H1 (cell line): ENCODE results near the gene ADAMTS17. TPM values are rescaled to one million over a fixed set of nuclear protein-coding genes. Genes with fewer than 3 reads are reported as not detected.
"Not testable (repeated sequence)": the region's sequence is repeated elsewhere in the genome, so short reads cannot be mapped to it uniquely, and the experiment has no call there.

Experiments used
- CTCF ChIA-PET: fragments of 300-600 bp; sonication (Branson Sonifier 250); formaldehyde crosslinking; loops from one replicate; lab custom pipeline; 2021; ENCODE audit not compliant: partially characterized antibody; lab: Charles Lee
- POLR2A ChIA-PET: fragments of 300-600 bp; sonication (Branson Sonifier 250); formaldehyde crosslinking; loops from one replicate; lab custom pipeline; 2021; ENCODE audit warnings: inconsistent platforms; ENCODE audit not compliant: partially characterized antibody; lab: Charles Lee
- DNase-seq, 2 experiments: peaks; one replicate each; pipeline versions ENCODE4 v3.0.0 to v3.0.0-alpha.2; 2010 to 2022; ENCODE audit warnings: low spot score in 2 of 2, low read depth in 1 of 2, mixed read lengths in 1 of 2
- FAIRE-seq: peaks from 2 replicates; lab custom pipeline; 2011; peaks lifted over from hg19 to GRCh38; lab: Jason Lieb, UNC
- H2AFZ ChIP-seq: 2 replicates; pipeline ENCODE4 v1.8.1; 2012; ENCODE audit warnings: low read length, inconsistent platforms
- H2AK5ac ChIP-seq: 2 replicates; pipeline ENCODE4 v1.6.1; 2013; ENCODE audit warnings: low read depth, low read length
- H2BK120ac ChIP-seq: replicated peaks from 2 replicates; pipeline ENCODE3; 2013; ENCODE audit warnings: low read depth, low read length, inconsistent platforms
- H2BK12ac ChIP-seq: 2 replicates; pipeline ENCODE4 v1.6.1; 2013; ENCODE audit warnings: low read depth, low read length
- H2BK15ac ChIP-seq: 2 replicates; pipeline ENCODE4 v1.6.1; 2013; ENCODE audit warnings: low read length
- H2BK20ac ChIP-seq: 2 replicates; pipeline ENCODE4 v1.6.1; 2013; ENCODE audit warnings: low read length
- H2BK5ac ChIP-seq: 2 replicates; pipeline ENCODE4 v1.6.1; 2013; ENCODE audit warnings: low read depth, low read length
- H3K14ac ChIP-seq: 2 replicates; pipeline ENCODE4 v1.6.1; 2013; ENCODE audit warnings: inconsistent platforms; ENCODE audit not compliant: insufficient read length
- H3K18ac ChIP-seq: 2 replicates; pipeline ENCODE4 v1.6.1; 2013; ENCODE audit warnings: low read length; ENCODE audit errors: extremely low read depth
- H3K23ac ChIP-seq: 2 replicates; pipeline ENCODE4 v1.6.1; 2013; ENCODE audit warnings: inconsistent platforms; ENCODE audit not compliant: insufficient read length
- H3K23me2 ChIP-seq: 2 replicates; pipeline ENCODE4 v1.6.1; 2013; ENCODE audit warnings: low read depth, low read length
- H3K27ac ChIP-seq: 2 replicates; pipeline ENCODE4 v1.6.1; 2011; ENCODE audit warnings: low read depth, low read length, inconsistent platforms
- H3K27me3 ChIP-seq, 4 experiments: replicated peaks in 1 of 4; 1 replicate in 1 of 4; 2 replicates in 3 of 4; pipeline versions ENCODE4 v1.6.1 to v1.8.1; 2011 to 2013; ENCODE audit warnings: low read length in 3 of 4, mild to moderate bottlenecking in 3 of 4, inconsistent platforms in 2 of 4, mixed read lengths in 2 of 4, moderate library complexity in 1 of 4; ENCODE audit not compliant: control insufficient read depth in 3 of 4, insufficient read depth in 3 of 4; ENCODE audit errors: extremely low read depth in 1 of 4
- H3K36me3 ChIP-seq, 4 experiments: 2 replicates each; pipeline versions ENCODE4 v1.6.1 to v1.8.1; 2011 to 2013; ENCODE audit warnings: mild to moderate bottlenecking in 4 of 4, low read length in 3 of 4, moderate library complexity in 2 of 4, control low read depth in 1 of 4, inconsistent platforms in 1 of 4; ENCODE audit not compliant: insufficient read depth in 4 of 4, control insufficient read depth in 2 of 4
- H3K4ac ChIP-seq: replicated peaks from 2 replicates; pipeline ENCODE3; 2013; ENCODE audit warnings: low read length, low read depth, mixed read lengths, inconsistent platforms; ENCODE audit not compliant: insufficient read length
- H3K4me1 ChIP-seq, 4 experiments: replicated peaks in 1 of 4; 1 replicate in 1 of 4; 2 replicates in 3 of 4; pipeline versions ENCODE4 v1.6.1 to v1.8.1; 2011 to 2013; ENCODE audit warnings: low read length in 3 of 4, inconsistent platforms in 2 of 4, mixed read lengths in 1 of 4; ENCODE audit not compliant: insufficient read depth in 4 of 4, control insufficient read depth in 3 of 4
- H3K4me2 ChIP-seq, 2 experiments: 2 replicates each; pipeline versions ENCODE4 v1.6.1 to v1.8.1; 2011 to 2013; ENCODE audit warnings: low read depth in 2 of 2, low read length in 2 of 2, control low read depth in 1 of 2, inconsistent platforms in 1 of 2, mild to moderate bottlenecking in 1 of 2; ENCODE audit not compliant: insufficient read depth in 1 of 2
- H3K4me3 ChIP-seq, 4 experiments: fragments of 200-600, 300-600 bp in 1 of 4; sonication (generic), shearing (Covaris generic), sonication (Bioruptor Twin) in 1 of 4; 2 replicates each; pipeline versions ENCODE4 v1.5.1 to v1.8.1; 2011 to 2016; ENCODE audit warnings: low read length in 4 of 4, low read depth in 3 of 4, control low read depth in 2 of 4, inconsistent platforms in 2 of 4, mild to moderate bottlenecking in 2 of 4, mixed read lengths in 1 of 4, moderate library complexity in 1 of 4; ENCODE audit not compliant: insufficient read depth in 2 of 4; ENCODE audit errors: extremely low read depth in 1 of 4
- H3K56ac ChIP-seq: replicated peaks from 2 replicates; pipeline ENCODE3; 2013; ENCODE audit warnings: low read depth, mild to moderate bottlenecking, mixed read lengths, low read length, inconsistent platforms; ENCODE audit not compliant: insufficient read length
- H3K79me1 ChIP-seq: 2 replicates; pipeline ENCODE4 v1.6.1; 2013; ENCODE audit warnings: low read depth, low read length, control low read depth
- H3K79me2 ChIP-seq, 2 experiments: 2 replicates each; pipeline versions ENCODE4 v1.6.1 to v1.8.1; 2012 to 2013; ENCODE audit warnings: low read length in 2 of 2, mild to moderate bottlenecking in 2 of 2, inconsistent platforms in 1 of 2; ENCODE audit not compliant: insufficient read depth in 2 of 2, control insufficient read depth in 1 of 2
- H3K9ac ChIP-seq, 4 experiments: replicated peaks in 1 of 4; 1 replicate in 1 of 4; 2 replicates in 3 of 4; pipeline versions ENCODE4 v1.6.1 to v1.8.1; 2011 to 2013; ENCODE audit warnings: low read depth in 3 of 4, low read length in 3 of 4, control low read depth in 2 of 4, mild to moderate bottlenecking in 2 of 4, moderate library complexity in 2 of 4, inconsistent platforms in 1 of 4; ENCODE audit errors: extremely low read depth in 1 of 4
- H3K9me3 ChIP-seq, 2 experiments: 2 replicates each; pipeline versions ENCODE4 v1.6.1 to v1.8.1; 2012 to 2013; ENCODE audit warnings: mild to moderate bottlenecking in 2 of 2, moderate library complexity in 2 of 2, control low read depth in 1 of 2, inconsistent platforms in 1 of 2, low read depth in 1 of 2, low read length in 1 of 2, mixed read lengths in 1 of 2; ENCODE audit not compliant: insufficient read depth in 2 of 2
- H4K20me1 ChIP-seq, 2 experiments: replicated peaks in 1 of 2; 2 replicates each; pipeline versions ENCODE3 to v1.8.1; 2011 to 2013; ENCODE audit warnings: inconsistent platforms in 2 of 2, low read length in 2 of 2, mild to moderate bottlenecking in 1 of 2; ENCODE audit not compliant: insufficient read depth in 2 of 2, control insufficient read depth in 1 of 2
- H4K5ac ChIP-seq: 2 replicates; pipeline ENCODE4 v1.6.1; 2013; ENCODE audit warnings: low read length, low read depth, mixed read lengths, inconsistent platforms; ENCODE audit not compliant: insufficient read length
- H4K8ac ChIP-seq: 2 replicates; pipeline ENCODE4 v1.8.0; 2013; ENCODE audit warnings: mild to moderate bottlenecking, moderate library complexity, low read length, inconsistent platforms; ENCODE audit not compliant: insufficient read depth; ENCODE audit errors: extremely low read depth
- H4K91ac ChIP-seq: replicated peaks from 2 replicates; pipeline ENCODE3; 2013; ENCODE audit warnings: low read length, mixed read lengths, inconsistent platforms; ENCODE audit not compliant: insufficient read length
- CREB1 ChIP-seq: IDR thresholded peaks from 2 replicates; pipeline ENCODE4 v1.6.1; 2012; ENCODE audit warnings: inconsistent platforms
- GTF2F1 ChIP-seq: IDR thresholded peaks from 2 replicates; pipeline ENCODE4 v1.6.1; 2012; ENCODE audit warnings: low read depth, low read length, improper control_type of control experiment, borderline replicate concordance
- WGBS, 2 experiments: shearing (Covaris generic) in 1 of 2; methylation state at CpG; one replicate each; pipeline versions ENCODE4 v1.1.6 to v1.1.7; 2013 to 2015; ENCODE audit warnings: low lambda C conversion rate in 2 of 2, mixed read lengths in 2 of 2, inconsistent platforms in 1 of 2, low coverage in 1 of 2, missing lambda C conversion rate in 1 of 2; ENCODE audit not compliant: insufficient replicate concordance in 2 of 2, insufficient coverage in 1 of 2, insufficient read length in 1 of 2; ENCODE audit errors: extremely low coverage in 1 of 2, missing lambda C conversion rate in 1 of 2; 5-methylcytosine and 5-hydroxymethylcytosine counted together
- polyA plus RNA-seq, 7 experiments: library from polyadenylated mRNA; depleted of rRNA in 3 of 7; stranded (reverse) in 5 of 7; unstranded in 2 of 7; fragments of >200 nt in 5 of 7; fragments of 200-250 nt in 2 of 7; gene quantifications; 1 replicate in 5 of 7; 2 replicates in 1 of 7; 4 replicates in 1 of 7; pipeline versions ENCODE4 v1.2.1 to v1.2.3, GENCODE V29; 2011 to 2013; ENCODE audit warnings: missing spikeins in 2 of 7, mixed read lengths in 2 of 7
- total RNA-seq: library from RNA; stranded (reverse); fragmentation: NEBNext Ultra II Directional; extraction: Animal tissue kit (Norgen Biotek cat#: 25700); gene quantifications from 2 replicates; pipeline ENCODE4 v1.2.1, GENCODE V29; 2021

The ADAMTS17 gene
- total and polyA plus RNA-seq, 2 of the 8 experiments (the other 6 are each of a cell fraction or from before 2014, with no cell fraction given) = 0.51 to 1.7 TPM

DNA sequence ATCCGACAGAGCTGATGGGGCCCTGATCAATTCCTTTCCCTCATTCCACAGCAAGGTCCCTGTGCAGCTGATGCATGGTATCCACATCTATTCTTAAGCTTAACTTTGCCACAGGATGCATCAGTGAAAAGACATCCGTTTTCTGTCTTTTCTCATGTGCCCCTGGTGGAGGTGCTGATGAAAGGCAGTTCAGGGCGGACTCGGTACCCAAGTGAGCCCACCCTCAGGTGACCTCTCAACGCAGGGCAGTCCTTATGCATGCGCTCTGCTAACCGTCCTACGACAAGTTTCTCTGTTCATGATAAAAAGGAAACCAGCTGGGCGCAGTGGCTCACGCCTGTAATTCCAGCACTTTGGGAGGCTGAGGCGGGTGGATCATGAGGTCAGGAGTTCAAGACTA is 251.4 kb downstream of the ADAMTS17 start (continued):
- TF ChIP-seq CREB1 (no peak), GTF2F1 (no peak)

DNA sequence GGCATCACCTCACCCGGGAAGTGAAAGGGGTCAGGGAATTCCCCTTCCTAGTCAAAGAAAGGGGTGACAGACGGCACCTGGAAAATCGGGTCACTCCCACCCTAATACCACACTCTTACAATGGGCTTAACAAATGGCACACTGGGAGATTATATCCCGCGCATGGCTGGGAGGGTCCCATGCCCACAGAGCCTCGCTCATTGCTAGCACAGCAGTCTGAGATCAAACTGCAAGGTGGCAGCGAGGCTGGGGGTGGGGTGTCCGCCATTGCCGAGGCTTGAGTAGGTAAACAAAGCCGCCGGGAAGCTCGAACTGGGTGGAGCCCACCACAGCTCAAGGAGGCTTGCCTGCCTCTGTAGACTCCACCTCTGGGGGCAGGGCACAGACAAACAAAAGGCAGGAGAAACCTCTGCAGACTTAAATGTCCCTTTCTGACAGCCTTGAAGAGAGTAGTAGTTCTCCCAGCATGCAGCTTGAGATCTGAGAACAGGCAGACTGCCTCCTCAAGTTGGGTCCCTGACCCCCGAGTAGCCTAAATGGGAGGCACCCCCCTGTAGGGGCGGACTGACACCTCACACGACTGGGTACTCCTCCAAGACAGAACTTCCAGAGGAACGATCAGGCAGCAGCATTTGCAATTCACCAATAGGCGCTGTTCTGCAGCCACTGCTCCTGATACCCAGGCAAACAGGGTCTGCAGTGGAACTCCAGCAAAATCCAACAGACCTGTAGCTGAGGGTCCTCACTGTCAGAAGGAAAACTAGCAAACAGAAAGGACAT is 257.5 kb downstream of the ADAMTS17 start:
- H2AK5ac ChIP-seq, FAIRE-seq, H3K4ac ChIP-seq, H3K14ac ChIP-seq, CTCF ChIA-PET, H3K18ac ChIP-seq, H4K20me1 ChIP-seq, H3K27ac ChIP-seq, H4K5ac ChIP-seq, H3K4me2 ChIP-seq, H2BK5ac ChIP-seq, H3K79me2 ChIP-seq, H3K79me1 ChIP-seq, H3K4me1 ChIP-seq, H3K23me2 ChIP-seq, H3K36me3 ChIP-seq, POLR2A ChIA-PET, H2BK20ac ChIP-seq, H3K23ac ChIP-seq, H3K56ac ChIP-seq, H3K9ac ChIP-seq, H2BK12ac ChIP-seq, H3K27me3 ChIP-seq, H4K8ac ChIP-seq, H3K9me3 ChIP-seq, H2BK120ac ChIP-seq, H2BK15ac ChIP-seq, H4K91ac ChIP-seq, DNase-seq, H3K4me3 ChIP-seq, H2AFZ ChIP-seq: not testable (repeated sequence)
- WGBS, 2 experiments = 87% methylated on average over 17 of the region's 17 CpGs; no CpG with 5 or more reads in 1 of the 2 experiments
